ENCODE results near the gene DNAJB8. TPM values are rescaled to one million over a fixed set of nuclear protein-coding genes. Genes with fewer than 3 reads are reported as not detected.

Gene DNAJB8
- total RNA-seq, 2 donors from 2014 or later = not detected

- H3K4me1 Mint-ChIP-seq = peaks cover 13% of the 10 kb centered on the region
Measured at GRCh38 chr3:128435058-128435457, 31.6 kb downstream of the DNAJB8 start.

GRCh38 chr3:128434524-128434923, 32.2 kb downstream of the DNAJB8 start:
- Histone ChIP-seq H3K27ac (ENCODE audit: low read depth, low read length) (no peak overlapping the region), H3K4me1 (ENCODE audit: control insufficient read depth, insufficient read depth, low read length) (no peaks in the 10 kb centered on the region), H3K9me3 (ENCODE audit: control insufficient read depth, low read length) (no peaks in the 10 kb centered on the region), H3K9ac (ENCODE audit: extremely low read depth, low read length, poor library complexity, severe bottlenecking) (no peak overlapping the region), H3K36me3 (ENCODE audit: control insufficient read depth, insufficient read depth, low read length) (no peaks in the 10 kb centered on the region), H3K4me3 (ENCODE audit: low read length) (no peak overlapping the region), H3K27me3 (ENCODE audit: control insufficient read depth, insufficient read depth, low read length, poor library complexity, severe bottlenecking) (peaks cover 82% of the 10 kb centered on the region)
- H3K27ac Mint-ChIP-seq = no peak overlapping the region
- no peak for DNase-seq
- no peaks in the 10 kb centered on the region for H3K9me3 Mint-ChIP-seq
- H3K4me3 Mint-ChIP-seq = no peak overlapping the region
- WGBS, 2 experiments (ENCODE audit: insufficient coverage in 1 of 2, insufficient read length in 1 of 2) = 87 to 90% methylated on average over 2 of the region's 2 CpGs
- H3K27me3 Mint-ChIP-seq (ENCODE audit: insufficient read depth) = peaks cover 88% of the 10 kb centered on the region
- H3K36me3 Mint-ChIP-seq (ENCODE audit: low read depth) = no peaks in the 10 kb centered on the region
- peaks cover 13% of the 10 kb centered on the region for H3K4me1 Mint-ChIP-seq
- TF ChIP-seq CTCF (conservative IDR thresholded peaks at IDR 0.05) = no peak

More at GRCh38 chr3:128435058-128435457, 31.6 kb downstream of the DNAJB8 start:
- Histone ChIP-seq H3K4me1 (ENCODE audit: control insufficient read depth, insufficient read depth, low read length) (no peaks in the 10 kb centered on the region), H3K4me3 (ENCODE audit: low read length) (no peak overlapping the region), H3K27ac (ENCODE audit: low read depth, low read length) (no peak overlapping the region), H3K9me3 (ENCODE audit: control insufficient read depth, low read length) (no peaks in the 10 kb centered on the region), H3K27me3 (ENCODE audit: control insufficient read depth, insufficient read depth, low read length, poor library complexity, severe bottlenecking) (peaks cover 82% of the 10 kb centered on the region), H3K9ac (ENCODE audit: extremely low read depth, low read length, poor library complexity, severe bottlenecking) (no peak overlapping the region), H3K36me3 (ENCODE audit: control insufficient read depth, insufficient read depth, low read length) (no peaks in the 10 kb centered on the region)
- DNase-seq = peak; percentile 76
- H3K9me3 Mint-ChIP-seq = no peaks in the 10 kb centered on the region
- H3K27me3 Mint-ChIP-seq (ENCODE audit: insufficient read depth) = peaks cover 88% of the 10 kb centered on the region
- H3K36me3 Mint-ChIP-seq (ENCODE audit: low read depth) = no peaks in the 10 kb centered on the region
- no peak for TF ChIP-seq CTCF (conservative IDR thresholded peaks at IDR 0.05)
- 75 to 86% methylated on average over 2 to 6 of the region's 6 CpGs for WGBS, 2 experiments (ENCODE audit: insufficient coverage in 1 of 2, insufficient read length in 1 of 2)
- no peak overlapping the region for H3K27ac Mint-ChIP-seq
- H3K4me3 Mint-ChIP-seq = no peak overlapping the region

- Mint-ChIP-seq H3K4me3 (peak overlapping the region; percentile 69), H3K4me1 (peaks cover 13% of the 10 kb centered on the region), H3K27ac (no peak overlapping the region), H3K27me3 (ENCODE audit: insufficient read depth) (peaks cover 85% of the 10 kb centered on the region), H3K9me3 (no peaks in the 10 kb centered on the region), H3K36me3 (ENCODE audit: low read depth) (no peaks in the 10 kb centered on the region)
- H3K9me3 ChIP-seq (ENCODE audit: control insufficient read depth, low read length) = no peaks in the 10 kb centered on the region
- DNase-seq = no peak
- H3K9ac ChIP-seq (ENCODE audit: extremely low read depth, low read length, poor library complexity, severe bottlenecking) = no peak overlapping the region
- 72 to 75% methylated on average over 1 to 2 of the region's 2 CpGs for WGBS, 2 experiments (ENCODE audit: insufficient coverage in 1 of 2, insufficient read length in 1 of 2)
- no peak overlapping the region for H3K4me3 ChIP-seq (ENCODE audit: low read length)
- no peak overlapping the region for H3K27ac ChIP-seq (ENCODE audit: low read depth, low read length)
- no peaks in the 10 kb centered on the region for H3K4me1 ChIP-seq (ENCODE audit: control insufficient read depth, insufficient read depth, low read length)
- peaks cover 80% of the 10 kb centered on the region for H3K27me3 ChIP-seq (ENCODE audit: control insufficient read depth, insufficient read depth, low read length, poor library complexity, severe bottlenecking)
- H3K36me3 ChIP-seq (ENCODE audit: control insufficient read depth, insufficient read depth, low read length) = no peaks in the 10 kb centered on the region
- no peak for TF ChIP-seq CTCF (conservative IDR thresholded peaks at IDR 0.05)
Measured at GRCh38 chr3:128433837-128434165, 32.9 kb downstream of the DNAJB8 start.
